Kidney glomerular epithelial cell (primary cell): ENCODE measurements around the gene NT5C2.
"Not testable (repeated sequence)": the region's sequence is repeated elsewhere in the genome, so short reads cannot be mapped to it uniquely, and the experiment has no call there.

Source experiments
- DNase-seq: peaks from one replicate; lab custom pipeline; 2025; lab: John Stamatoyannopoulos, UW

Gene NT5C2

GRCh38 chr10:103157246-103157645 is 35.8 kb downstream of the NT5C2 start:
- DNase-seq = no peak

GRCh38 chr10:103155471-103156085 is 37.5 kb downstream of the NT5C2 start:
- no peak for DNase-seq

- DNase-seq = no peak
These were observed 38.4 kb downstream of the NT5C2 start for GRCh38 chr10:103154521-103155299.

- peak; percentile 39 for DNase-seq
These were observed 39.5 kb downstream of the NT5C2 start for GRCh38 chr10:103153302-103154197.

GRCh38 chr10:103149991-103150622 is 43.0 kb downstream of the NT5C2 start:
- no peak for DNase-seq

GRCh38 chr10:103147645-103148044 is 45.4 kb downstream of the NT5C2 start:
- no peak for DNase-seq

GRCh38 chr10:103145860-103146466 is 47.1 kb downstream of the NT5C2 start:
- peak; percentile 28 for DNase-seq

GRCh38 chr10:103145046-103145445 is 48.0 kb downstream of the NT5C2 start:
- peak; percentile 36 for DNase-seq

GRCh38 chr10:103144041-103144440 is 49.0 kb downstream of the NT5C2 start:
- DNase-seq = no peak

GRCh38 chr10:103143641-103144040 is 49.4 kb downstream of the NT5C2 start:
- DNase-seq = not testable (repeated sequence)

- no peak for DNase-seq
These were observed 51.1 kb downstream of the NT5C2 start for GRCh38 chr10:103141950-103142349.

GRCh38 chr10:103140469-103140868 is 52.6 kb downstream of the NT5C2 start:
- no peak for DNase-seq

GRCh38 chr10:103139803-103140202 is 53.3 kb downstream of the NT5C2 start:
- no peak for DNase-seq

- DNase-seq = not testable (repeated sequence)
These were observed 57.9 kb downstream of the NT5C2 start for GRCh38 chr10:103135168-103135567.

GRCh38 chr10:103130910-103131309 is 62.2 kb downstream of the NT5C2 start:
- no peak for DNase-seq

GRCh38 chr10:103130180-103130579 is 62.9 kb downstream of the NT5C2 start:
- DNase-seq = not testable (repeated sequence)

GRCh38 chr10:103127241-103127640 is 65.8 kb downstream of the NT5C2 start:
- no peak for DNase-seq

- no peak for DNase-seq
These were observed 67.5 kb downstream of the NT5C2 start for GRCh38 chr10:103125323-103126267.

- DNase-seq = no peak
These were observed 68.5 kb downstream of the NT5C2 start for GRCh38 chr10:103124420-103125096.
